Activated T-cell treated with anti-CD3 and anti-CD28 coated beads, Interleukin-2, amount 50 U/mL, for 4 hours (primary cell): ENCODE measurements around the gene NDE1. TPM values are rescaled to one million over a fixed set of nuclear protein-coding genes. Genes with fewer than 3 reads are reported as not detected.

Experiments used
- ATAC-seq, 2 donors: fragments of 200-7000 bp; cut with Tn5 transposase; one replicate each; pipeline ENCODE4 v1.10.0; 2021
- DNase-seq: peaks from one replicate; pipeline ENCODE4 v3.0.0-alpha.2; 2020
- H3K27me3 Mint-ChIP-seq: one replicate; pipeline ENCODE4 v1.8.0; 2021; ENCODE audit warnings: low read depth, mixed read lengths
- H3K36me3 Mint-ChIP-seq: one replicate; pipeline ENCODE4 v1.8.0; 2022; ENCODE audit warnings: mixed read lengths; ENCODE audit not compliant: insufficient read depth
- H3K4me1 Mint-ChIP-seq: one replicate; pipeline ENCODE4 v1.8.0; 2021; ENCODE audit warnings: low read depth, mixed read lengths
- H3K4me3 Mint-ChIP-seq: one replicate; pipeline ENCODE4 v1.8.0; 2021; ENCODE audit warnings: mild to moderate bottlenecking, moderate library complexity, mixed read lengths
- H3K9me3 Mint-ChIP-seq: one replicate; pipeline ENCODE4 v1.8.0; 2021; ENCODE audit warnings: mixed read lengths
- total RNA-seq, 3 donors: library from RNA; stranded (reverse); gene quantifications; one replicate each; pipeline ENCODE4 v1.2.1, GENCODE V29; 2021

The NDE1 gene
- total RNA-seq, 3 donors from 2014 or later = 60.4 to 69.0 (median 60.5) TPM

GRCh38 chr16:15611610-15612009 lies 38.4 kb upstream of the NDE1 start:
- H3K36me3 Mint-ChIP-seq = peaks cover 52% of the 10 kb centered on the region
- H3K27me3 Mint-ChIP-seq = no peaks in the 10 kb centered on the region
- ATAC-seq (no peak), DNase-seq (no peak)
- no peaks in the 10 kb centered on the region for H3K9me3 Mint-ChIP-seq
- H3K4me3 Mint-ChIP-seq = no peak overlapping the region
- H3K4me1 Mint-ChIP-seq = peaks cover 1% of the 10 kb centered on the region

GRCh38 chr16:15613676-15614075 lies 36.4 kb upstream of the NDE1 start:
- DNase-seq = no peak
- peaks cover 1% of the 10 kb centered on the region for H3K4me1 Mint-ChIP-seq
- H3K36me3 Mint-ChIP-seq = peaks cover 51% of the 10 kb centered on the region
- H3K9me3 Mint-ChIP-seq = no peaks in the 10 kb centered on the region
- no peak overlapping the region for H3K4me3 Mint-ChIP-seq
- no peaks in the 10 kb centered on the region for H3K27me3 Mint-ChIP-seq
- ATAC-seq = no peak

- H3K4me3 Mint-ChIP-seq = no peak overlapping the region
- peaks cover 46% of the 10 kb centered on the region for H3K36me3 Mint-ChIP-seq
- no peaks in the 10 kb centered on the region for H3K4me1 Mint-ChIP-seq
- H3K27me3 Mint-ChIP-seq = no peaks in the 10 kb centered on the region
- DNase-seq (no peak), ATAC-seq (no peak)
- H3K9me3 Mint-ChIP-seq = no peaks in the 10 kb centered on the region
These were observed 34.0 kb upstream of the NDE1 start for GRCh38 chr16:15616012-15616411.

GRCh38 chr16:15616475-15617165 lies 33.4 kb upstream of the NDE1 start:
- DNase-seq = no peak
- ATAC-seq = no peak
- Mint-ChIP-seq H3K4me1 (no peaks in the 10 kb centered on the region), H3K36me3 (peaks cover 47% of the 10 kb centered on the region), H3K4me3 (no peak overlapping the region), H3K27me3 (no peaks in the 10 kb centered on the region), H3K9me3 (no peaks in the 10 kb centered on the region)

- ATAC-seq (no peak), DNase-seq (no peak)
- no peaks in the 10 kb centered on the region for H3K27me3 Mint-ChIP-seq
- peaks cover 43% of the 10 kb centered on the region for H3K36me3 Mint-ChIP-seq
- H3K4me1 Mint-ChIP-seq = no peaks in the 10 kb centered on the region
- no peaks in the 10 kb centered on the region for H3K9me3 Mint-ChIP-seq
- no peak overlapping the region for H3K4me3 Mint-ChIP-seq
These were observed 32.1 kb upstream of the NDE1 start for GRCh38 chr16:15617901-15618300.

- no peak for ATAC-seq
- peaks cover 41% of the 10 kb centered on the region for H3K36me3 Mint-ChIP-seq
- DNase-seq = no peak
- H3K4me1 Mint-ChIP-seq = no peaks in the 10 kb centered on the region
- H3K9me3 Mint-ChIP-seq = no peaks in the 10 kb centered on the region
- H3K27me3 Mint-ChIP-seq = no peaks in the 10 kb centered on the region
- H3K4me3 Mint-ChIP-seq = no peak overlapping the region
These were observed 31.7 kb upstream of the NDE1 start for GRCh38 chr16:15618392-15618791.

GRCh38 chr16:15620611-15621195 lies 29.3 kb upstream of the NDE1 start:
- no peak for ATAC-seq
- Mint-ChIP-seq H3K27me3 (no peaks in the 10 kb centered on the region), H3K4me1 (no peaks in the 10 kb centered on the region), H3K4me3 (no peak overlapping the region), H3K36me3 (peaks cover 46% of the 10 kb centered on the region), H3K9me3 (no peaks in the 10 kb centered on the region)
- DNase-seq = no peak

- Mint-ChIP-seq H3K27me3 (no peaks in the 10 kb centered on the region), H3K36me3 (peaks cover 43% of the 10 kb centered on the region), H3K9me3 (no peaks in the 10 kb centered on the region), H3K4me1 (no peaks in the 10 kb centered on the region), H3K4me3 (no peak overlapping the region)
- ATAC-seq (no peak), DNase-seq (no peak)
These were observed 28.6 kb upstream of the NDE1 start for GRCh38 chr16:15621456-15621855.

GRCh38 chr16:15621889-15622288 lies 28.2 kb upstream of the NDE1 start:
- no peaks in the 10 kb centered on the region for H3K27me3 Mint-ChIP-seq
- H3K4me3 Mint-ChIP-seq = no peak overlapping the region
- no peaks in the 10 kb centered on the region for H3K9me3 Mint-ChIP-seq
- DNase-seq (no peak), ATAC-seq (no peak)
- no peaks in the 10 kb centered on the region for H3K4me1 Mint-ChIP-seq
- peaks cover 41% of the 10 kb centered on the region for H3K36me3 Mint-ChIP-seq

GRCh38 chr16:15631730-15632409 lies 18.2 kb upstream of the NDE1 start:
- no peak overlapping the region for H3K4me3 Mint-ChIP-seq
- DNase-seq = no peak
- H3K36me3 Mint-ChIP-seq = peaks cover 52% of the 10 kb centered on the region
- H3K27me3 Mint-ChIP-seq = no peaks in the 10 kb centered on the region
- no peaks in the 10 kb centered on the region for H3K9me3 Mint-ChIP-seq
- peaks cover 32% of the 10 kb centered on the region for H3K4me1 Mint-ChIP-seq
- ATAC-seq = no peak

- DNase-seq (no peak), ATAC-seq (no peak)
- Mint-ChIP-seq H3K4me3 (no peak overlapping the region), H3K9me3 (no peaks in the 10 kb centered on the region), H3K4me1 (peaks cover 64% of the 10 kb centered on the region), H3K36me3 (peaks cover 52% of the 10 kb centered on the region), H3K27me3 (no peaks in the 10 kb centered on the region)
These were observed 14.1 kb upstream of the NDE1 start for GRCh38 chr16:15635926-15636325.

GRCh38 chr16:15636392-15636873 lies 13.6 kb upstream of the NDE1 start:
- Mint-ChIP-seq H3K27me3 (no peaks in the 10 kb centered on the region), H3K9me3 (no peaks in the 10 kb centered on the region), H3K4me3 (peak overlapping the region; percentile 29), H3K36me3 (peaks cover 51% of the 10 kb centered on the region), H3K4me1 (peaks cover 69% of the 10 kb centered on the region)
- DNase-seq = no peak
- peak; percentile 13 to 16 for ATAC-seq

GRCh38 chr16:15639061-15639568 lies 10.9 kb upstream of the NDE1 start:
- DNase-seq (no peak), ATAC-seq (peak; percentile 39 to 47)
- H3K4me3 Mint-ChIP-seq = peak overlapping the region; percentile 66
- H3K4me1 Mint-ChIP-seq = peaks cover 77% of the 10 kb centered on the region
- H3K27me3 Mint-ChIP-seq = no peaks in the 10 kb centered on the region
- H3K9me3 Mint-ChIP-seq = no peaks in the 10 kb centered on the region
- H3K36me3 Mint-ChIP-seq = peaks cover 40% of the 10 kb centered on the region

- no peaks in the 10 kb centered on the region for H3K9me3 Mint-ChIP-seq
- DNase-seq = no peak
- ATAC-seq = no peak
- H3K4me3 Mint-ChIP-seq = peak overlapping the region; percentile 89
- H3K27me3 Mint-ChIP-seq = no peaks in the 10 kb centered on the region
- H3K36me3 Mint-ChIP-seq = peaks cover 25% of the 10 kb centered on the region
- peaks cover 69% of the 10 kb centered on the region for H3K4me1 Mint-ChIP-seq
These were observed 9.1 kb upstream of the NDE1 start for GRCh38 chr16:15640966-15641365.
